GM13976 (cell line): ENCODE results near the gene OSBPL9.
A peak's percentile ranks its signal among the peaks of the same experiment; 100 is the strongest.
"Not testable (repeated sequence)": the region's sequence is repeated elsewhere in the genome, so short reads cannot be mapped to it uniquely, and the experiment has no call there.

ENCODE experiments used
- DNase-seq: peaks from one replicate; pipeline ENCODE4 v3.0.0; 2012; ENCODE audit warnings: low spot score
- in situ Hi-C: fragments of 300-500 bp; cut with MboI; formaldehyde crosslinking; loops from one replicate; pipeline ENCODE4 v1.12.0; 2022; ENCODE audit warnings: low sequenced_read_pairs, mixed read lengths, inconsistent platforms; ENCODE audit not compliant: unreplicated experiment
- TF ChIP-seq, protein P1 (sequence below): IDR thresholded peaks from 2 replicates; pipeline ENCODE4 v1.5.1; 2012; ENCODE audit warnings: borderline replicate concordance, mild to moderate bottlenecking; ENCODE audit not compliant: insufficient read depth; ENCODE audit errors: extremely low read depth, missing control alignments, control extremely low read depth

The OSBPL9 gene

GRCh38 chr1:51728611-51729155 is 111.8 kb downstream of the OSBPL9 start:
- no peak for DNase-seq
- TF ChIP-seq, protein P1, sequence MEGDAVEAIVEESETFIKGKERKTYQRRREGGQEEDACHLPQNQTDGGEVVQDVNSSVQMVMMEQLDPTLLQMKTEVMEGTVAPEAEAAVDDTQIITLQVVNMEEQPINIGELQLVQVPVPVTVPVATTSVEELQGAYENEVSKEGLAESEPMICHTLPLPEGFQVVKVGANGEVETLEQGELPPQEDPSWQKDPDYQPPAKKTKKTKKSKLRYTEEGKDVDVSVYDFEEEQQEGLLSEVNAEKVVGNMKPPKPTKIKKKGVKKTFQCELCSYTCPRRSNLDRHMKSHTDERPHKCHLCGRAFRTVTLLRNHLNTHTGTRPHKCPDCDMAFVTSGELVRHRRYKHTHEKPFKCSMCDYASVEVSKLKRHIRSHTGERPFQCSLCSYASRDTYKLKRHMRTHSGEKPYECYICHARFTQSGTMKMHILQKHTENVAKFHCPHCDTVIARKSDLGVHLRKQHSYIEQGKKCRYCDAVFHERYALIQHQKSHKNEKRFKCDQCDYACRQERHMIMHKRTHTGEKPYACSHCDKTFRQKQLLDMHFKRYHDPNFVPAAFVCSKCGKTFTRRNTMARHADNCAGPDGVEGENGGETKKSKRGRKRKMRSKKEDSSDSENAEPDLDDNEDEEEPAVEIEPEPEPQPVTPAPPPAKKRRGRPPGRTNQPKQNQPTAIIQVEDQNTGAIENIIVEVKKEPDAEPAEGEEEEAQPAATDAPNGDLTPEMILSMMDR: no peak
- in situ Hi-C loops: no loop called here

DNA sequence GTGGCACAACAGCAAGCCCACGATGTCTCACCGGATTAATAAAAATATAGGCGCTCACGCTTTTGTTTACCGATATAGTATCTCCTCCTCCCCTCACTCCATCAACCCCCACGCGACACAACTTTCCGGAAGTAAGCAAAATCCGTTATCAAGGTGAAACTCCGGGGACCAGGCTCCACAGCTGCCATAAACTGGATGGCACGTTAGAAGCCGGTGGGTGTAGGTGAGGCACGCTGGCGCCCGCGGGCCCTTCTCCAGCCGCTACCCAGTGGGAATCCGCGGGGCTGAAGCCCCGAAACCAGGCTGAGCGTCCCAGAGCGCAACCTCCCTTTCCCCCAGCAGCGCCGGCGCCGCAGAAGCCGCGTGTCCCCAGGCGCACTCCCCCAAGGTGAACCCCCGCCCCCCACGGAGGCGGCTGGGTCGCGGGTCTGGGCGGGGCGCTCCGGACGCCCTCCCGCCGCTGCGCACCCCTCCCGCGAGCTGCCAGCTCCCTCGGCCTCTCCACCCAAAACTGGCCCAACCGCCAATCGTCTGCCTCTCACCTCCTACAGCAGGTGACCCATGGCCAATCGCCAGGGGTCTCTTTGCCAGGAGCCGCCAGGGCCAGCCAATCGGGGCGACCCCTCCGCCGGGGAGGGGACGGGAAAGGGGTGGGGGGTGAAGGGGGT is 112.4 kb downstream of the OSBPL9 start:
- TF ChIP-seq, protein P1: no peak
- DNase-seq: peak; percentile 97
- in situ Hi-C loops: no loop called here

DNA sequence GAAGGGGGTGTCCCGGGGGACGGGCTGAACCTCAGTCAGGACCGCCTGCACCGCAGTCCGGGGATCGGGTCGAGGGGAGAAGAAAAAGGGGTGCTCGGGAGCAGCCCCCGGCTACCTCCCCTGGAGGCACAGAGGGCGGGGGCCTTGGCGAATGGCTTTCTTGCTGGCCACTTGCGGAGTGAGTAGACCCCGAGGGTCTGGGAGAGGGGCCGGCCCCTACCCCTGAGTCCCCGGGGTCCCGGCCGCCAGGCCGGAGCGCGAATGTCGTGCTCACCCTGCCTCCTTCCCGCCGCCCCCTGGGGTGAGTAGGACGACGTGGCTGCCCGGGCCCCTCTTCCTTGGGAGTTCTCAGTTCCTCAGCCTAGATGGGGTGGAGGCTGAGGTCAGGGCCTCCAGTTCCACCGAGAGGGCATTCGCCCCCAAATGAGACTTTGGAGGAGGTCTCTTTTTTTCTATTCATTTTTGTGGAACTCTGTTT is 113.0 kb downstream of the OSBPL9 start:
- in situ Hi-C loops: no loop called here
- TF ChIP-seq, protein P1: no peak
- DNase-seq: no peak

DNA sequence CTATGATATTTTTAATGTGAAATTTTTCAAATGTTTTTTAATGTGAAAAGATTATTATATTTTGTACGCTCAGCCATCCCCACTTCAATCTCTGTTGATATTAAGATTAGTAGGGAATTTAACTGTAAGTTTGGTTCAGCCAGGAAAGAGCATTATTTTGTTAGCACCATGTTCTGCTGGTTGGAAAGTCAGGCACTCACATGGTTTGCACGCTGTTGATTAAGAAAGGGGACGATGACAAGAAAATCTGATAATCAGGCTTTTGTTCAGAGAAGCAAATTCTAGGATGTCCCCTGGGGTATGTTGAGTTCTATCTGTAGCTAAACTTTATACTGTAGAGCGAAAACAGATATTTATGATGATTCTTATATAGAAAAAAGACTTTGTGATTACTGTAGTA is 115.1 kb downstream of the OSBPL9 start:
- no peak for DNase-seq
- in situ Hi-C loops: no loop called here
- TF ChIP-seq, protein P1: no peak

- TF ChIP-seq, protein P1: no peak
- in situ Hi-C loops: no loop called here
These were observed 116.0 kb downstream of the OSBPL9 start for GRCh38 chr1:51732701-51733425.

GRCh38 chr1:51733426-51733774 is 116.5 kb downstream of the OSBPL9 start:
- DNase-seq, in situ Hi-C loops: not testable (repeated sequence)

More at GRCh38 chr1:51732701-51733425, 116.0 kb downstream of the OSBPL9 start:
- DNase-seq: no peak
